K562 (cell line): ENCODE data around the gene EYA4.
A peak's percentile ranks its signal among the peaks of the same experiment; 100 is the strongest.

Source experiments
- EP300 ChIP-seq: IDR thresholded peaks from 2 replicates; pipeline ENCODE4 v1.6.1; 2012; ENCODE audit warnings: low read length, improper control_type of control experiment
- GABPA ChIP-seq: fragments of 200-800 bp; sonication (Bioruptor generic); conservative IDR thresholded peaks from 2 replicates; pipeline ENCODE4 v1.6.1; 2016; ENCODE audit warnings: low read depth, missing genetic modification characterization, missing compliant biosample characterization
- POLR2A ChIP-seq: fragments of 450-650 bp; conservative IDR thresholded peaks from 2 replicates; pipeline ENCODE4 v1.6.1; 2016
- REST ChIP-seq, 2 experiments: fragments of 450-650 bp; formaldehyde crosslinking in 1 of 2; IDR thresholded peaks; 2 replicates each; pipeline versions ENCODE4 v1.4.0 to v1.6.1; 2014 to 2020; ENCODE audit warnings: mild to moderate bottlenecking in 2 of 2, borderline replicate concordance in 1 of 2, low read depth in 1 of 2
- SRF ChIP-seq, 2 experiments: fragments of 250-450, 450-650 bp in 1 of 2; sonication (Bioruptor Pico) in 1 of 2; sonication (generic) in 1 of 2; formaldehyde crosslinking; IDR thresholded peaks; 2 replicates each; pipeline versions ENCODE4 v1.5.0 to v1.5.1; 2020 to 2022; ENCODE audit warnings: mild to moderate bottlenecking in 1 of 2, missing genetic modification reagents in 1 of 2
- TCF7L2 ChIP-seq: fragments of 150-350 bp; IDR thresholded peaks from 2 replicates; pipeline ENCODE4 v1.6.1; 2016; ENCODE audit warnings: low read depth, mild to moderate bottlenecking, low read length, moderate library complexity
- TFAM ChIP-seq: fragments of 250-450 bp; sonication (Bioruptor Pico); conservative IDR thresholded peaks from 2 replicates; pipeline ENCODE4 v1.5.0; 2021; ENCODE audit warnings: mild to moderate bottlenecking, moderate library complexity
- ZNF146 ChIP-seq: IDR thresholded peaks from one replicate; pipeline ENCODE4 v1.6.1; 2018; ENCODE audit warnings: missing compliant biosample characterization; ENCODE audit not compliant: unreplicated experiment
- ZNF717 ChIP-seq: fragments of 250-450 bp; sonication (Bioruptor Pico); IDR thresholded peaks from 2 replicates; pipeline ENCODE4 v1.5.0; 2021
- ZNF780A ChIP-seq: fragments of 250-450 bp; sonication (Bioruptor Pico); IDR thresholded peaks from 2 replicates; pipeline ENCODE4 v1.5.0; 2021; ENCODE audit warnings: mild to moderate bottlenecking
- TF ChIP-seq, protein P1 (sequence below): sonication (generic); formaldehyde crosslinking; IDR thresholded peaks from 2 replicates; pipeline ENCODE4 v1.8.0; 2023; ENCODE audit warnings: mild to moderate bottlenecking, missing genetic modification reagents

DNA sequence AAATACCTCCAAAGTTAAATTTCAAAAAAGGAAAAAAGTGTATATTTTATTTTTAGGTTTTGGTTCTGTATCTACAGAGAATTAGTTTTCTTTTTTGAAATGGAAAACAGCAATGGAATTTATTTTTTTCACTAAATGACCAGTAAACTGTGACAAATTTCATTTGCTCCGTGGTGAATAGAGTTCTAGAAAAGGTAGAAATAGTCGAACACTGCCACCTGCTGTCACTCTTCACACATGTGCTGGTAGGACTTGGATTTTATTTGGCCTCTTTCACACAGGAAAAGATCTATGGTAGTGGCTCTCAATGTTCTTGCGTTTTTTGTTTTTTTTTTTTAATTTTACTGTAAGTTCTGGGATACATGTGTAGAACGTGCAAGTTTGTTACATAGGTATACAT lies 312.5 kb downstream of the EYA4 start:
- no peak for TF ChIP-seq SRF (CRISPR knock-in tag; IDR thresholded peaks at IDR 0.05)
- TF ChIP-seq ZNF717 (CRISPR knock-in tag) = no peak
- no peak for TF ChIP-seq EP300
- no peak for TF ChIP-seq POLR2A
- no peak for TF ChIP-seq GABPA (tag)
- no peak for TF ChIP-seq TFAM
- TF ChIP-seq REST (IDR thresholded peaks at IDR 0.05; ENCODE audit: borderline replicate concordance) = peak; percentile 66; the same call in 1 of the 2 replicates
- TF ChIP-seq REST (CRISPR knock-in tag; IDR thresholded peaks at IDR 0.05; ENCODE audit: low read depth) = no peak
- no peak for TF ChIP-seq ZNF146 (CRISPR knock-in tag)
- TF ChIP-seq, protein P1, sequence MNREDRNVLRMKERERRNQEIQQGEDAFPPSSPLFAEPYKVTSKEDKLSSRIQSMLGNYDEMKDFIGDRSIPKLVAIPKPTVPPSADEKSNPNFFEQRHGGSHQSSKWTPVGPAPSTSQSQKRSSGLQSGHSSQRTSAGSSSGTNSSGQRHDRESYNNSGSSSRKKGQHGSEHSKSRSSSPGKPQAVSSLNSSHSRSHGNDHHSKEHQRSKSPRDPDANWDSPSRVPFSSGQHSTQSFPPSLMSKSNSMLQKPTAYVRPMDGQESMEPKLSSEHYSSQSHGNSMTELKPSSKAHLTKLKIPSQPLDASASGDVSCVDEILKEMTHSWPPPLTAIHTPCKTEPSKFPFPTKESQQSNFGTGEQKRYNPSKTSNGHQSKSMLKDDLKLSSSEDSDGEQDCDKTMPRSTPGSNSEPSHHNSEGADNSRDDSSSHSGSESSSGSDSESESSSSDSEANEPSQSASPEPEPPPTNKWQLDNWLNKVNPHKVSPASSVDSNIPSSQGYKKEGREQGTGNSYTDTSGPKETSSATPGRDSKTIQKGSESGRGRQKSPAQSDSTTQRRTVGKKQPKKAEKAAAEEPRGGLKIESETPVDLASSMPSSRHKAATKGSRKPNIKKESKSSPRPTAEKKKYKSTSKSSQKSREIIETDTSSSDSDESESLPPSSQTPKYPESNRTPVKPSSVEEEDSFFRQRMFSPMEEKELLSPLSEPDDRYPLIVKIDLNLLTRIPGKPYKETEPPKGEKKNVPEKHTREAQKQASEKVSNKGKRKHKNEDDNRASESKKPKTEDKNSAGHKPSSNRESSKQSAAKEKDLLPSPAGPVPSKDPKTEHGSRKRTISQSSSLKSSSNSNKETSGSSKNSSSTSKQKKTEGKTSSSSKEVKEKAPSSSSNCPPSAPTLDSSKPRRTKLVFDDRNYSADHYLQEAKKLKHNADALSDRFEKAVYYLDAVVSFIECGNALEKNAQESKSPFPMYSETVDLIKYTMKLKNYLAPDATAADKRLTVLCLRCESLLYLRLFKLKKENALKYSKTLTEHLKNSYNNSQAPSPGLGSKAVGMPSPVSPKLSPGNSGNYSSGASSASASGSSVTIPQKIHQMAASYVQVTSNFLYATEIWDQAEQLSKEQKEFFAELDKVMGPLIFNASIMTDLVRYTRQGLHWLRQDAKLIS = no peak
- no peak for TF ChIP-seq TCF7L2
- TF ChIP-seq ZNF780A = no peak
